ENCODE measurements around the gene NR4A3.

NR4A3 gene

DNA sequence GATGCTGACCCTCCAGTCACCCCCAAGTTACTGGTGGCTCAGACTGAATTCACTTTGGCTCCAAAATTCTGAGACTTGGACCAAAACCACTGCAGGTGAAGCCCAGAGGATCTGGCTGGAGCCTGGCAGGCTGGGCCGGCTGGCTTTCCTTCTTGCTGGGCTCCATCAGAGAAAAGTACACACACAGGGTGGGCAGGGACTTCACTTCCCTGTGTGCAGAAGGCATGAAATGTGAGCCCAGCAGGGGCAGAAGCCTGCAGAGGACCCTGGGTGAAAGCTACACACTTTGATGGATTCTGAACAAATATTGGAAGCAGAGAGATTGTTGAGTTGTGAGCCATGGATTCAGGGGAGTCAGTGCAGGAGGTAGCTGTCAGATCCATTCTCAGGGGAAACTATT lies 18.4 kb downstream of the NR4A3 start:
- no peak overlapping the region for H3K9ac ChIP-seq (ENCODE audit: low read depth, low read length)
- H3K27ac ChIP-seq (ENCODE audit: low read length), result no peak overlapping the region
- no peak overlapping the region; the same call in 1 of the 2 replicates for H2AFZ ChIP-seq (ENCODE audit: low read depth, low read length)
- H3K4me3 ChIP-seq (ENCODE audit: low read depth in 1 of 2, low read length in 2 of 2), result no peak overlapping the region
- no peak for DNase-seq
- H4K20me1 ChIP-seq (ENCODE audit: insufficient read depth, low read length), result no peaks in the 10 kb centered on the region
- H3K4me1 ChIP-seq (ENCODE audit: insufficient read depth, low read length), result no peaks in the 10 kb centered on the region
- H3K9me3 ChIP-seq (ENCODE audit: insufficient read depth, low read length, severe bottlenecking), result no peaks in the 10 kb centered on the region
- H3K27me3 ChIP-seq (ENCODE audit: insufficient read depth, low read length, poor library complexity), result peaks cover 13% of the 10 kb centered on the region
- no peaks in the 10 kb centered on the region for H3K79me2 ChIP-seq (ENCODE audit: insufficient read depth, low read length)
- H3K4me2 ChIP-seq (ENCODE audit: insufficient read depth, low read length), result no peak overlapping the region
- ATAC-seq (ENCODE audit: insufficient read depth, low read depth), result no peak
- no peaks in the 10 kb centered on the region for H3K36me3 ChIP-seq (ENCODE audit: insufficient read depth, low read length)
- no peak for TF ChIP-seq EZH2 (IDR thresholded peaks at IDR 0.05; ENCODE audit: borderline replicate concordance, low read depth, low read length, severe bottlenecking)
- TF ChIP-seq, protein P1, sequence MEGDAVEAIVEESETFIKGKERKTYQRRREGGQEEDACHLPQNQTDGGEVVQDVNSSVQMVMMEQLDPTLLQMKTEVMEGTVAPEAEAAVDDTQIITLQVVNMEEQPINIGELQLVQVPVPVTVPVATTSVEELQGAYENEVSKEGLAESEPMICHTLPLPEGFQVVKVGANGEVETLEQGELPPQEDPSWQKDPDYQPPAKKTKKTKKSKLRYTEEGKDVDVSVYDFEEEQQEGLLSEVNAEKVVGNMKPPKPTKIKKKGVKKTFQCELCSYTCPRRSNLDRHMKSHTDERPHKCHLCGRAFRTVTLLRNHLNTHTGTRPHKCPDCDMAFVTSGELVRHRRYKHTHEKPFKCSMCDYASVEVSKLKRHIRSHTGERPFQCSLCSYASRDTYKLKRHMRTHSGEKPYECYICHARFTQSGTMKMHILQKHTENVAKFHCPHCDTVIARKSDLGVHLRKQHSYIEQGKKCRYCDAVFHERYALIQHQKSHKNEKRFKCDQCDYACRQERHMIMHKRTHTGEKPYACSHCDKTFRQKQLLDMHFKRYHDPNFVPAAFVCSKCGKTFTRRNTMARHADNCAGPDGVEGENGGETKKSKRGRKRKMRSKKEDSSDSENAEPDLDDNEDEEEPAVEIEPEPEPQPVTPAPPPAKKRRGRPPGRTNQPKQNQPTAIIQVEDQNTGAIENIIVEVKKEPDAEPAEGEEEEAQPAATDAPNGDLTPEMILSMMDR (IDR thresholded peaks at IDR 0.05; ENCODE audit: borderline replicate concordance, extremely low read depth, low read length, poor library complexity, severe bottlenecking), result no peak

DNA sequence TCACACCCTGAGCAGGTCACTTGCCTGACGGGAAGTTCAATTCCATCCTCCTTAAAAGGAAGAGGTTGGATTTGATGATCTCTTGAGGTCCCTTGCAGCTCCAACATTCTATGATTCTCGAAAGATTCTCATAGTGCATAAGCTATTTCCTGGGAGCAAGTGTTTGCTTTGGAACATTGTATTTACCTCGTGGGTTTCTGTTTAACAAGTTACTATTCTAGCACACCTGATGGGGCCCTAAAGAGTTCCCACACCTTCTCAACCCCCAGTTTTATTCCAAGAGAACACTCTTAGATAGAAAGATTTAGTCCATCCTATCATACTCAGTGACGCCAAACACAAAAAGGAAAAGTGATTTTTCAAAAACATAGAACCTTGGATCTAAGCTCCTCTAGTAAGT lies 23.4 kb downstream of the NR4A3 start:
- Histone ChIP-seq H2AFZ (ENCODE audit: low read depth, low read length) (no peak overlapping the region), H3K4me1 (ENCODE audit: insufficient read depth, low read length) (0 out of 2 replicates have a peak, but pooled peaks cover under 1% of the 10 kb centered on the region), H3K9me3 (ENCODE audit: insufficient read depth, low read length, severe bottlenecking) (no peaks in the 10 kb centered on the region), H4K20me1 (ENCODE audit: insufficient read depth, low read length) (no peaks in the 10 kb centered on the region), H3K4me2 (ENCODE audit: insufficient read depth, low read length) (no peak overlapping the region), H3K4me3 (ENCODE audit: low read depth in 1 of 2, low read length in 2 of 2) (no peak overlapping the region), H3K27me3 (ENCODE audit: insufficient read depth, low read length, poor library complexity) (no peaks in the 10 kb centered on the region), H3K9ac (ENCODE audit: low read depth, low read length) (no peak overlapping the region), H3K36me3 (ENCODE audit: insufficient read depth, low read length) (no peaks in the 10 kb centered on the region), H3K27ac (ENCODE audit: low read length) (no peak overlapping the region), H3K79me2 (ENCODE audit: insufficient read depth, low read length) (no peaks in the 10 kb centered on the region)
- ATAC-seq (ENCODE audit: insufficient read depth, low read depth) (no peak), DNase-seq (no peak)
- no peak for TF ChIP-seq EZH2 (IDR thresholded peaks at IDR 0.05; ENCODE audit: borderline replicate concordance, low read depth, low read length, severe bottlenecking)
- TF ChIP-seq, protein P1 (IDR thresholded peaks at IDR 0.05; ENCODE audit: borderline replicate concordance, extremely low read depth, low read length, poor library complexity, severe bottlenecking), result no peak

DNA sequence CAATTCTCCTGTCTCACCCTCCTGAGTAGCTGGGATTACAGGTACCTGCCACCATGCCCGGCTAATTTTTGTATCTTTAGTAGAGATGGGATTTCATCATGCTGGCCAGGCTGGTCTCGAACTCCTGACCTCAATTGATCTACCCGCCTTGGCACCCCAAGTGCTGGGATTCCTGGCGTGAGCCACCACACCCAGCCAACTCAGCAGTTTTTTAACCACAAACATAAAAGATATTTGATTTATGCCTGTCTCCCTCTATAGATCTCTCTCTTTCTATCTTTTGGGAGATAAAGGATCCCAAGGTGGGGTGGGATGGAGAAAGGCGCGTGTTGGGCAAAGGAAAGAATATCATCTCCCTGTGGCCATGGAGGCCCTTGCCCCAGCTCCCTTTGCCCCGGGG lies 26.8 kb downstream of the NR4A3 start:
- Histone ChIP-seq H3K9me3 (ENCODE audit: insufficient read depth, low read length, severe bottlenecking) (no peaks in the 10 kb centered on the region), H3K79me2 (ENCODE audit: insufficient read depth, low read length) (no peaks in the 10 kb centered on the region), H3K9ac (ENCODE audit: low read depth, low read length) (no peak overlapping the region), H3K27ac (ENCODE audit: low read length) (no peak overlapping the region), H3K4me1 (ENCODE audit: insufficient read depth, low read length) (peaks cover 25% of the 10 kb centered on the region), H3K4me2 (ENCODE audit: insufficient read depth, low read length) (no peak overlapping the region), H3K36me3 (ENCODE audit: insufficient read depth, low read length) (no peaks in the 10 kb centered on the region), H2AFZ (ENCODE audit: low read depth, low read length) (no peak overlapping the region), H4K20me1 (ENCODE audit: insufficient read depth, low read length) (no peaks in the 10 kb centered on the region), H3K4me3 (ENCODE audit: low read depth in 1 of 2, low read length in 2 of 2) (no peak overlapping the region), H3K27me3 (ENCODE audit: insufficient read depth, low read length, poor library complexity) (no peaks in the 10 kb centered on the region)
- no peak for TF ChIP-seq EZH2 (IDR thresholded peaks at IDR 0.05; ENCODE audit: borderline replicate concordance, low read depth, low read length, severe bottlenecking)
- TF ChIP-seq, protein P1 (IDR thresholded peaks at IDR 0.05; ENCODE audit: borderline replicate concordance, extremely low read depth, low read length, poor library complexity, severe bottlenecking), result no peak
- ATAC-seq (ENCODE audit: insufficient read depth, low read depth) (no peak), DNase-seq (no peak)

All from DND-41 (cell line).